CD14-positive monocyte (primary cell): ENCODE results near the gene MYOD1. TPM values are rescaled to one million over a fixed set of nuclear protein-coding genes. Genes with fewer than 3 reads are reported as not detected.

Experiments
- DNase-seq, 3 donors: peaks; one replicate each; pipeline ENCODE4 v3.0.0-alpha.2; 2011 to 2022
- H2AFZ ChIP-seq: 2 replicates; pipeline ENCODE4 v1.6.0; 2012; ENCODE audit warnings: mild to moderate bottlenecking, low read depth, low read length, inconsistent platforms; ENCODE audit not compliant: insufficient read depth, poor library complexity, severe bottlenecking
- H3K27ac ChIP-seq, 2 donors: 1 replicate in 1 of 2; 2 replicates in 1 of 2; pipeline ENCODE4 v1.5.1; 2012 to 2013; ENCODE audit warnings: low read length in 2 of 2, control low read depth in 1 of 2, inconsistent platforms in 1 of 2, low read depth in 1 of 2, mild to moderate bottlenecking in 1 of 2
- H3K27me3 ChIP-seq, 2 donors: one replicate each; pipeline versions ENCODE4 v1.6.0 to v1.6.1; 2011 to 2013; ENCODE audit warnings: low read length in 2 of 2; ENCODE audit not compliant: control insufficient read depth in 2 of 2, insufficient read depth in 2 of 2
- H3K36me3 ChIP-seq, 2 donors: replicated peaks in 1 of 2; 1 replicate in 1 of 2; 2 replicates in 1 of 2; pipeline versions ENCODE4 v1.5.1 to v1.6.1; 2012 to 2013; ENCODE audit warnings: low read length in 2 of 2, control low read depth in 1 of 2, inconsistent platforms in 1 of 2, mild to moderate bottlenecking in 1 of 2; ENCODE audit not compliant: insufficient read depth in 2 of 2, control insufficient read depth in 1 of 2
- H3K4me1 ChIP-seq, 2 donors: 1 replicate in 1 of 2; 2 replicates in 1 of 2; pipeline versions ENCODE4 v1.5.1 to v1.6.1; 2012 to 2013; ENCODE audit warnings: low read length in 2 of 2, control low read depth in 1 of 2, inconsistent platforms in 1 of 2, mild to moderate bottlenecking in 1 of 2, moderate library complexity in 1 of 2; ENCODE audit not compliant: insufficient read depth in 2 of 2, control insufficient read depth in 1 of 2
- H3K4me2 ChIP-seq: replicated peaks from 2 replicates; pipeline ENCODE3; 2012; ENCODE audit warnings: low read length, moderate library complexity, mild to moderate bottlenecking; ENCODE audit not compliant: poor library complexity, severe bottlenecking; ENCODE audit errors: extremely low read depth
- H3K4me3 ChIP-seq, 3 experiments: fragments of 200-600 bp in 1 of 3; sonication (generic) in 1 of 3; replicated peaks in 1 of 3; 1 replicate in 2 of 3; 2 replicates in 1 of 3; pipeline ENCODE4 v1.5.1; 2011 to 2013; ENCODE audit warnings: low read length in 3 of 3, mild to moderate bottlenecking in 3 of 3, control low read depth in 2 of 3, low read depth in 2 of 3, inconsistent platforms in 1 of 3, moderate library complexity in 1 of 3
- H3K79me2 ChIP-seq: 2 replicates; pipeline ENCODE4 v1.6.0; 2012; ENCODE audit warnings: mild to moderate bottlenecking, control low read depth, inconsistent platforms, low read length, moderate library complexity; ENCODE audit not compliant: insufficient read depth
- H3K9ac ChIP-seq: 2 replicates; pipeline ENCODE4 v1.6.0; 2017; ENCODE audit warnings: low read length, mild to moderate bottlenecking; ENCODE audit not compliant: insufficient read depth, poor library complexity, severe bottlenecking
- H3K9me3 ChIP-seq, 2 donors: replicated peaks in 1 of 2; 1 replicate in 1 of 2; 2 replicates in 1 of 2; pipeline versions ENCODE4 v1.5.1 to v1.6.1; 2012 to 2013; ENCODE audit warnings: low read length in 2 of 2, control low read depth in 1 of 2; ENCODE audit not compliant: control insufficient read depth in 1 of 2, insufficient read depth in 1 of 2
- H4K20me1 ChIP-seq: 2 replicates; pipeline ENCODE4 v1.6.0; 2012; ENCODE audit warnings: mild to moderate bottlenecking, low read length, control low read depth, moderate library complexity; ENCODE audit not compliant: insufficient read depth
- H3K27ac Mint-ChIP-seq, 7 donors: one replicate each; pipeline ENCODE4 v1.8.0; 2020; ENCODE audit warnings: mild to moderate bottlenecking in 7 of 7, mixed read lengths in 7 of 7, moderate library complexity in 6 of 7, inconsistent platforms in 2 of 7
- H3K27me3 Mint-ChIP-seq, 3 donors: one replicate each; pipeline ENCODE4 v1.8.0; 2021 to 2022; ENCODE audit warnings: low read depth in 3 of 3, mild to moderate bottlenecking in 3 of 3, mixed read lengths in 3 of 3, moderate library complexity in 3 of 3, inconsistent platforms in 1 of 3
- H3K36me3 Mint-ChIP-seq, 2 donors: one replicate each; pipeline ENCODE4 v1.8.0; 2020; ENCODE audit warnings: mixed read lengths in 2 of 2, inconsistent platforms in 1 of 2, mild to moderate bottlenecking in 1 of 2
- H3K4me1 Mint-ChIP-seq: one replicate; pipeline ENCODE4 v1.8.0; 2020; ENCODE audit warnings: mild to moderate bottlenecking, mixed read lengths
- H3K4me3 Mint-ChIP-seq, 2 donors: one replicate each; pipeline ENCODE4 v1.8.0; 2020; ENCODE audit warnings: mild to moderate bottlenecking in 2 of 2, mixed read lengths in 2 of 2, moderate library complexity in 1 of 2
- H3K9me3 Mint-ChIP-seq, 7 donors: one replicate each; pipeline ENCODE4 v1.8.0; 2020 to 2022; ENCODE audit warnings: mixed read lengths in 7 of 7, mild to moderate bottlenecking in 6 of 7, moderate library complexity in 6 of 7, inconsistent platforms in 2 of 7
- WGBS: methylation state at CpG from one replicate; pipeline ENCODE4 v1.1.5; 2013; ENCODE audit warnings: missing lambda C conversion rate; ENCODE audit not compliant: insufficient coverage; 5-methylcytosine and 5-hydroxymethylcytosine counted together
- intact Hi-C, 2 donors: fragments of 100-400 bp; cut with micrococcal nuclease; formaldehyde crosslinking; loops; one replicate each; pipeline versions ENCODE4 v1.15.0 to v1.15.1; 2023
- polyA plus RNA-seq, 3 donors: library from polyadenylated mRNA; depleted of rRNA in 1 of 3; unstranded in 2 of 3; stranded (reverse) in 1 of 3; fragments of 300-500 nt in 2 of 3; fragments of >200 nt in 1 of 3; fragmentation: Illumina TruSeq in 2 of 3; gene quantifications; 1 replicate in 2 of 3; 2 replicates in 1 of 3; pipeline ENCODE4 v1.2.3, GENCODE V29; 2012 to 2021
- TF ChIP-seq, protein P1 (sequence below): fragments of 200-600 bp; IDR thresholded peaks from one replicate; pipeline ENCODE4 v1.8.0; 2022; ENCODE audit warnings: antibody characterized with exemption, mild to moderate bottlenecking

The MYOD1 gene
- polyA plus RNA-seq, 3 donors = not detected

GRCh38 chr11:17718015-17718414 is 1.4 kb upstream of the MYOD1 start:
- H2AFZ ChIP-seq = no peak overlapping the region
- peaks cover 0 to 5% (median 0%) of the 10 kb centered on the region in 7 donors for H3K9me3 Mint-ChIP-seq
- H3K4me1 Mint-ChIP-seq = no peaks in the 10 kb centered on the region
- no peaks in the 10 kb centered on the region for H3K4me1 ChIP-seq
- H3K79me2 ChIP-seq = no peaks in the 10 kb centered on the region
- no peak overlapping the region for H3K9ac ChIP-seq
- 59% methylated on average over 6 of the region's 7 CpGs for WGBS
- no peak overlapping the region for H3K4me3 ChIP-seq
- intact Hi-C loops = no loop called here
- no peak overlapping the region for H3K27ac Mint-ChIP-seq
- no peaks in the 10 kb centered on the region for H3K36me3 ChIP-seq
- H3K36me3 Mint-ChIP-seq = no peaks in the 10 kb centered on the region
- H3K27me3 Mint-ChIP-seq = peaks cover 40 to 44% (median 42%) of the 10 kb centered on the region in 3 donors
- H3K27ac ChIP-seq = no peak overlapping the region
- H3K4me2 ChIP-seq = no peak overlapping the region
- peak overlapping the region in 1 of 2 donors; percentile 66 for H3K4me3 Mint-ChIP-seq
- TF ChIP-seq, protein P1, sequence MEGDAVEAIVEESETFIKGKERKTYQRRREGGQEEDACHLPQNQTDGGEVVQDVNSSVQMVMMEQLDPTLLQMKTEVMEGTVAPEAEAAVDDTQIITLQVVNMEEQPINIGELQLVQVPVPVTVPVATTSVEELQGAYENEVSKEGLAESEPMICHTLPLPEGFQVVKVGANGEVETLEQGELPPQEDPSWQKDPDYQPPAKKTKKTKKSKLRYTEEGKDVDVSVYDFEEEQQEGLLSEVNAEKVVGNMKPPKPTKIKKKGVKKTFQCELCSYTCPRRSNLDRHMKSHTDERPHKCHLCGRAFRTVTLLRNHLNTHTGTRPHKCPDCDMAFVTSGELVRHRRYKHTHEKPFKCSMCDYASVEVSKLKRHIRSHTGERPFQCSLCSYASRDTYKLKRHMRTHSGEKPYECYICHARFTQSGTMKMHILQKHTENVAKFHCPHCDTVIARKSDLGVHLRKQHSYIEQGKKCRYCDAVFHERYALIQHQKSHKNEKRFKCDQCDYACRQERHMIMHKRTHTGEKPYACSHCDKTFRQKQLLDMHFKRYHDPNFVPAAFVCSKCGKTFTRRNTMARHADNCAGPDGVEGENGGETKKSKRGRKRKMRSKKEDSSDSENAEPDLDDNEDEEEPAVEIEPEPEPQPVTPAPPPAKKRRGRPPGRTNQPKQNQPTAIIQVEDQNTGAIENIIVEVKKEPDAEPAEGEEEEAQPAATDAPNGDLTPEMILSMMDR = no peak
- no peak for DNase-seq
- H4K20me1 ChIP-seq = no peaks in the 10 kb centered on the region
- peaks cover 48 to 65% of the 10 kb centered on the region in 2 donors for H3K27me3 ChIP-seq
- H3K9me3 ChIP-seq = peaks cover 0 to 15% of the 10 kb centered on the region in 2 donors

DNA sequence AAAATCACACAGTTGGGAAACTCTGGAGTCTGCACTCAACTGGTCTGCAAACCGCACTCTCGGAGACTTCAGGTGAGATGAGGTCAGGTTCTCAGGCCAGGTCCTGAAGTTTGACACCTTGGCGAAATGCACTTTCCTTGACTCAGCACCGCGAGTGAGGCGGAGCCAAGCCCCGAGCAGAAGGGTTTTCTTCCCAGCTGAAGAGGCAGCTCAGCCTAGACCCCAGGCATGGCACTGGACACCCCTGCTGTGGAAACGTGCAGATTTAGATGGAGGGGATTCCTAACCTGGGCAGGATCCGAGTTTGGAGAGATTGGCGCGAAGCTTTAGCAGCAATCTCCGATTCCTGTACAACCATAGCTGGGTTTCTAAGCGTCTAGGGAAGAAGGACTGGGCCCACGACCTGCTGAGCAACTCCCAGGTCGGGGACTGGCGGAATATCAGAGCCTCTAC is 835 bp upstream of the MYOD1 start:
- Histone ChIP-seq H3K36me3 (no peaks in the 10 kb centered on the region), H3K4me3 (no peak overlapping the region), H2AFZ (no peak overlapping the region), H3K79me2 (no peaks in the 10 kb centered on the region), H3K9ac (no peak overlapping the region), H4K20me1 (no peaks in the 10 kb centered on the region), H3K4me1 (no peaks in the 10 kb centered on the region), H3K4me2 (no peak overlapping the region), H3K27ac (no peak overlapping the region), H3K27me3 (peaks cover 54 to 70% of the 10 kb centered on the region in 2 donors), H3K9me3 (peaks cover 0 to 15% of the 10 kb centered on the region in 2 donors)
- WGBS = 13% methylated on average over 16 of the region's 16 CpGs
- H3K4me3 Mint-ChIP-seq = peak overlapping the region in 1 of 2 donors; percentile 66
- TF ChIP-seq, protein P1 = no peak
- DNase-seq = no peak
- peaks cover 0 to 5% (median 0%) of the 10 kb centered on the region in 7 donors for H3K9me3 Mint-ChIP-seq
- H3K36me3 Mint-ChIP-seq = no peaks in the 10 kb centered on the region
- intact Hi-C loops = no loop called here
- no peak overlapping the region for H3K27ac Mint-ChIP-seq
- H3K27me3 Mint-ChIP-seq = peaks cover 42 to 47% (median 43%) of the 10 kb centered on the region in 3 donors
- H3K4me1 Mint-ChIP-seq = no peaks in the 10 kb centered on the region
